NT2/D1 (cell line): ENCODE data around the gene HELZ2.

ENCODE experiments used
- YY1 ChIP-seq: IDR thresholded peaks from 2 replicates; pipeline ENCODE4 v1.6.1; 2011; ENCODE audit not compliant: insufficient read length, insufficient read depth
- ZNF274 ChIP-seq: IDR thresholded peaks from 2 replicates; pipeline ENCODE4 v1.6.1; 2011; ENCODE audit warnings: mild to moderate bottlenecking, low read depth, low read length

- TF ChIP-seq YY1 (no peak), ZNF274 (no peak)
Measured at GRCh38 chr20:63568986-63569949, 4.8 kb downstream of the HELZ2 start.
